ENCODE measurements around the gene SGO2. TPM values are rescaled to one million over a fixed set of nuclear protein-coding genes. Genes with fewer than 3 reads are reported as not detected.

Gene SGO2
- total and polyA plus RNA-seq, 9 of the 15 experiments (the other 6 are each of a cell fraction or from before 2014, with no cell fraction given), result 14.5 to 25.9 (median 16.6) TPM

DNA sequence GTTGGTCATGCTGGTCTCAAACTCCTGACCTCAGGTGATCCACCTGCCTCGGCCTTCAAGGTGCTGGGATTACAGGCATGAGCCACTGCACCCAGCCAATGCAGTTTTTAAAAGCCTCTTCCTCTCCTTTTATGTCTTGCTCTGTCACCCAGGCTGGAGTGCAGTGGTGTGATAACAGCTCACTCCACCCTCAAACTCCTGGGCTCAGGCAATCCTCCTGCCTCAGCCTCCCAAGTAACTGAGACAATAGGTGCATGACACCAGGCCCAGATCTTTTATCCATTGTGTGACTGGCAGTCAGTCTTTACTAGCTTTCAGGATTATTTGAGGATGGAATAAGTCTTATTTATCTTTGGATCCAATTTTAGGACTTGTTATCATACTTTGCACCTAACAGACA is 29.3 kb upstream of the SGO2 start:
- ChIA-PET CTCF (ENCODE audit: low intra/inter-chr PET ratio) (no interaction called here), POLR2A (interaction anchor here (1.2 kb wide), 1 partner anchor 10 kb away, joined by 4 read pairs; no protein-coding TSS in a partner anchor)
- H3K27ac ChIP-seq (ENCODE audit: extremely low read depth, low read depth, low read length), result no peak overlapping the region
- WGBS (ENCODE audit: insufficient coverage, low coverage, missing lambda C conversion rate), result 33% methylated on average over 1 of the region's 1 CpG
- H2AFZ ChIP-seq (ENCODE audit: low read depth, low read length), result no peak overlapping the region
- intact Hi-C loops (cut with micrococcal nuclease), result no loop called here
- in situ Hi-C loops (cut with MboI), result no loop called here
- BruUV-seq (replicated peaks), result no TSS peak
- DNase-seq (ENCODE audit: extremely low read depth in 1 of 4, low spot score in 3 of 4), result peak in 1 of 4 experiments; percentile 40
- no peaks in the 10 kb centered on the region for H3K27me3 ChIP-seq (ENCODE audit: control insufficient read depth in 2 of 2, insufficient read depth in 2 of 2, low read length in 2 of 2)
- ATAC-seq, result peak; percentile 64
- H3K4me2 ChIP-seq (ENCODE audit: insufficient read depth, low read length), result no peak overlapping the region; the same call in 1 of the 2 replicates
- H3K4me1 ChIP-seq (replicated peaks in 1 of 2; ENCODE audit: control insufficient read depth in 2 of 2, insufficient read depth in 2 of 2, low read length in 2 of 2), result no peaks in the 10 kb centered on the region; a peak in 1 of 5 replicates
- no peaks in the 10 kb centered on the region; the same call in 2 of the 3 replicates for H3K36me3 ChIP-seq (ENCODE audit: control insufficient read depth, insufficient read depth, low read length)
- H3K9me1 ChIP-seq (ENCODE audit: control insufficient read depth, insufficient read depth, low read length), result no peaks in the 10 kb centered on the region
- H3K4me3 ChIP-seq, result no peak overlapping the region
- peak; percentile 19 for FAIRE-seq
- no peak overlapping the region for H3K9ac ChIP-seq (ENCODE audit: insufficient read depth in 1 of 2, low read depth in 2 of 2, low read length in 2 of 2)
- no peaks in the 10 kb centered on the region for H3K79me2 ChIP-seq (ENCODE audit: control insufficient read depth, insufficient read depth, low read length)
- no peaks in the 10 kb centered on the region for H3K9me3 ChIP-seq (replicated peaks; ENCODE audit: control insufficient read depth, insufficient read depth, low read depth, low read length)
- no peaks in the 10 kb centered on the region for H4K20me1 ChIP-seq (replicated peaks; ENCODE audit: control insufficient read depth, insufficient read depth, low read length)
- TF ChIP-seq, protein P1, sequence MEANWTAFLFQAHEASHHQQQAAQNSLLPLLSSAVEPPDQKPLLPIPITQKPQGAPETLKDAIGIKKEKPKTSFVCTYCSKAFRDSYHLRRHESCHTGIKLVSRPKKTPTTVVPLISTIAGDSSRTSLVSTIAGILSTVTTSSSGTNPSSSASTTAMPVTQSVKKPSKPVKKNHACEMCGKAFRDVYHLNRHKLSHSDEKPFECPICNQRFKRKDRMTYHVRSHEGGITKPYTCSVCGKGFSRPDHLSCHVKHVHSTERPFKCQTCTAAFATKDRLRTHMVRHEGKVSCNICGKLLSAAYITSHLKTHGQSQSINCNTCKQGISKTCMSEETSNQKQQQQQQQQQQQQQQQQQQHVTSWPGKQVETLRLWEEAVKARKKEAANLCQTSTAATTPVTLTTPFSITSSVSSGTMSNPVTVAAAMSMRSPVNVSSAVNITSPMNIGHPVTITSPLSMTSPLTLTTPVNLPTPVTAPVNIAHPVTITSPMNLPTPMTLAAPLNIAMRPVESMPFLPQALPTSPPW (CRISPR knock-in tag; IDR thresholded peaks at IDR 0.05), result no peak
- TF ChIP-seq, protein P2, sequence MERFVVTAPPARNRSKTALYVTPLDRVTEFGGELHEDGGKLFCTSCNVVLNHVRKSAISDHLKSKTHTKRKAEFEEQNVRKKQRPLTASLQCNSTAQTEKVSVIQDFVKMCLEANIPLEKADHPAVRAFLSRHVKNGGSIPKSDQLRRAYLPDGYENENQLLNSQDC (CRISPR knock-in tag; IDR thresholded peaks at IDR 0.05), result no peak
- TF ChIP-seq EWSR1 (IDR thresholded peaks at IDR 0.05; ENCODE audit: borderline replicate concordance, low read depth, partially characterized antibody) (no peak), HDAC2 (IDR thresholded peaks at IDR 0.05) (no peak), RUNX1 (IDR thresholded peaks at IDR 0.05; ENCODE audit: low read depth) (no peak), RBFOX2 (IDR thresholded peaks at IDR 0.05; ENCODE audit: low read depth, low read length) (no peak), CBX1 (IDR thresholded peaks at IDR 0.05; ENCODE audit: low read depth) (no peak), SMARCE1 (IDR thresholded peaks at IDR 0.05) (no peak), CBX2 (IDR thresholded peaks at IDR 0.05; ENCODE audit: insufficient read depth, low read length, poor library complexity, severe bottlenecking) (no peak), ZNF778 (CRISPR knock-in tag; IDR thresholded peaks at IDR 0.05) (no peak), TBL1XR1 (IDR thresholded peaks at IDR 0.05; ENCODE audit: low read length in 2 of 2) (no peak), TCF3 (CRISPR knock-in tag; IDR thresholded peaks at IDR 0.05) (peak; percentile 52), NRF1 (conservative IDR thresholded peaks at IDR 0.05 in 1 of 2, IDR thresholded peaks at IDR 0.05 in 1 of 2) (no peak), RBM17 (IDR thresholded peaks at IDR 0.05; ENCODE audit: borderline replicate concordance, low read depth, low read length) (no peak), SMARCC2 (IDR thresholded peaks at IDR 0.05; ENCODE audit: low read depth) (no peak), ARID1B (IDR thresholded peaks at IDR 0.05) (peak; percentile 66), ZNF239 (CRISPR knock-in tag; IDR thresholded peaks at IDR 0.05) (no peak)
- TF ChIP-seq, protein P3, sequence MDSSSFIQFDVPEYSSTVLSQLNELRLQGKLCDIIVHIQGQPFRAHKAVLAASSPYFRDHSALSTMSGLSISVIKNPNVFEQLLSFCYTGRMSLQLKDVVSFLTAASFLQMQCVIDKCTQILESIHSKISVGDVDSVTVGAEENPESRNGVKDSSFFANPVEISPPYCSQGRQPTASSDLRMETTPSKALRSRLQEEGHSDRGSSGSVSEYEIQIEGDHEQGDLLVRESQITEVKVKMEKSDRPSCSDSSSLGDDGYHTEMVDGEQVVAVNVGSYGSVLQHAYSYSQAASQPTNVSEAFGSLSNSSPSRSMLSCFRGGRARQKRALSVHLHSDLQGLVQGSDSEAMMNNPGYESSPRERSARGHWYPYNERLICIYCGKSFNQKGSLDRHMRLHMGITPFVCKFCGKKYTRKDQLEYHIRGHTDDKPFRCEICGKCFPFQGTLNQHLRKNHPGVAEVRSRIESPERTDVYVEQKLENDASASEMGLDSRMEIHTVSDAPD (CRISPR knock-in tag; IDR thresholded peaks at IDR 0.05), result no peak
- TF ChIP-seq, protein P4, sequence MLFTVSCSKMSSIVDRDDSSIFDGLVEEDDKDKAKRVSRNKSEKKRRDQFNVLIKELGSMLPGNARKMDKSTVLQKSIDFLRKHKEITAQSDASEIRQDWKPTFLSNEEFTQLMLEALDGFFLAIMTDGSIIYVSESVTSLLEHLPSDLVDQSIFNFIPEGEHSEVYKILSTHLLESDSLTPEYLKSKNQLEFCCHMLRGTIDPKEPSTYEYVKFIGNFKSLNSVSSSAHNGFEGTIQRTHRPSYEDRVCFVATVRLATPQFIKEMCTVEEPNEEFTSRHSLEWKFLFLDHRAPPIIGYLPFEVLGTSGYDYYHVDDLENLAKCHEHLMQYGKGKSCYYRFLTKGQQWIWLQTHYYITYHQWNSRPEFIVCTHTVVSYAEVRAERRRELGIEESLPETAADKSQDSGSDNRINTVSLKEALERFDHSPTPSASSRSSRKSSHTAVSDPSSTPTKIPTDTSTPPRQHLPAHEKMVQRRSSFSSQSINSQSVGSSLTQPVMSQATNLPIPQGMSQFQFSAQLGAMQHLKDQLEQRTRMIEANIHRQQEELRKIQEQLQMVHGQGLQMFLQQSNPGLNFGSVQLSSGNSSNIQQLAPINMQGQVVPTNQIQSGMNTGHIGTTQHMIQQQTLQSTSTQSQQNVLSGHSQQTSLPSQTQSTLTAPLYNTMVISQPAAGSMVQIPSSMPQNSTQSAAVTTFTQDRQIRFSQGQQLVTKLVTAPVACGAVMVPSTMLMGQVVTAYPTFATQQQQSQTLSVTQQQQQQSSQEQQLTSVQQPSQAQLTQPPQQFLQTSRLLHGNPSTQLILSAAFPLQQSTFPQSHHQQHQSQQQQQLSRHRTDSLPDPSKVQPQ (CRISPR knock-in tag; IDR thresholded peaks at IDR 0.05; ENCODE audit: borderline replicate concordance), result no peak

Data from K562 (cell line).